Vagina (tissue), 2 donors: ENCODE data around the gene GPR151. TPM values are rescaled to one million over a fixed set of nuclear protein-coding genes. Genes with fewer than 3 reads are reported as not detected.
"Not testable (repeated sequence)": the region's sequence is repeated elsewhere in the genome, so short reads cannot be mapped to it uniquely, and the experiment has no call there.

Source experiments
- DNase-seq, 2 donors: peaks; one replicate each; pipeline ENCODE4 v3.0.0-alpha.2; 2017; ENCODE audit errors: extremely low spot score in 2 of 2
- H3K27ac ChIP-seq: fragments of 200-600 bp; sonication (generic); one replicate; pipeline ENCODE4 v1.5.1; 2019
- H3K27me3 ChIP-seq: fragments of 200-600 bp; sonication (generic); one replicate; pipeline ENCODE4 v1.5.1; 2019
- H3K36me3 ChIP-seq, 2 donors: fragments of 200-600 bp; sonication (generic); one replicate each; pipeline ENCODE4 v1.5.1; 2017 to 2019
- H3K4me1 ChIP-seq: fragments of 200-600 bp; sonication (generic); one replicate; pipeline ENCODE4 v1.5.1; 2019
- H3K4me3 ChIP-seq, 2 donors: fragments of 200-600 bp; sonication (generic); 1 replicate in 1 of 2; 2 replicates in 1 of 2; pipeline ENCODE4 v1.5.1; 2016 to 2019
- H3K9me3 ChIP-seq: fragments of 200-600 bp; sonication (generic); one replicate; pipeline ENCODE4 v1.5.1; 2019
- POLR2A ChIP-seq, 2 donors: fragments of 450-650 bp; IDR thresholded peaks; one replicate each; pipeline ENCODE4 v1.6.1; 2017; ENCODE audit warnings: antibody characterized with exemption in 2 of 2, mild to moderate bottlenecking in 2 of 2, moderate library complexity in 2 of 2
- POLR2AphosphoS5 ChIP-seq, 2 donors: sonication (generic); formaldehyde crosslinking; IDR thresholded peaks; one replicate each; pipeline ENCODE4 v1.9.0; 2017; ENCODE audit warnings: antibody characterized with exemption in 2 of 2, mild to moderate bottlenecking in 2 of 2, low read depth in 1 of 2; ENCODE audit not compliant: insufficient read depth in 1 of 2
- intact Hi-C: fragments of 100-400 bp; cut with DNase I; formaldehyde crosslinking; loops from one replicate; pipeline ENCODE4 v1.15.1; 2023
- total RNA-seq: library from RNA; depleted of rRNA; stranded (reverse); fragments of >200 nt; gene quantifications from one replicate; pipeline ENCODE4 v1.2.3, GENCODE V29; 2016
- TF ChIP-seq, protein P1 (sequence below), 3 experiments: fragments of 450-650 bp in 2 of 3; fragments of 200-600 bp in 1 of 3; sonication (generic) in 1 of 3; IDR thresholded peaks; one replicate each; pipeline ENCODE4 v1.5.1; 2017 to 2019; ENCODE audit warnings: antibody characterized with exemption in 3 of 3, mild to moderate bottlenecking in 2 of 3, moderate library complexity in 2 of 3

GPR151 gene
- total RNA-seq = not detected

DNA sequence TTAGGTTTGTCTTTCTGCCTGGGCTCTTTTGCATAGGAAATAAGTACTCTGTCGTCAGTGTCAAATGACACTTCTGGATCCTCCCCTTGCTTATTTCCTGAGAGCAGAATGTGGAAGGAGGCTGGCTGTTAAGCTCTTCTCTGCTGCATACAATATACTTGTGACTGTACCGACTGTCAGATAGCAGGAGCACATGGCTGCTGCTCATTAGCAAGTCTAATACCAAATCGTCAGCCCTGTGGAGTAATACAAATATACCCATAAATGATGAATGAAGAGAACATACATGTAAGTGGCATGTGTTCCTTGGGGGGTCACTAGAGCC lies at the start of gene GPR151:
Gene GPR151, minus strand, starts transcription at position 40 of the 325 bp plus-strand sequence. CDS start 77 bp downstream, outside the sequence.
- TF ChIP-seq, protein P1, sequence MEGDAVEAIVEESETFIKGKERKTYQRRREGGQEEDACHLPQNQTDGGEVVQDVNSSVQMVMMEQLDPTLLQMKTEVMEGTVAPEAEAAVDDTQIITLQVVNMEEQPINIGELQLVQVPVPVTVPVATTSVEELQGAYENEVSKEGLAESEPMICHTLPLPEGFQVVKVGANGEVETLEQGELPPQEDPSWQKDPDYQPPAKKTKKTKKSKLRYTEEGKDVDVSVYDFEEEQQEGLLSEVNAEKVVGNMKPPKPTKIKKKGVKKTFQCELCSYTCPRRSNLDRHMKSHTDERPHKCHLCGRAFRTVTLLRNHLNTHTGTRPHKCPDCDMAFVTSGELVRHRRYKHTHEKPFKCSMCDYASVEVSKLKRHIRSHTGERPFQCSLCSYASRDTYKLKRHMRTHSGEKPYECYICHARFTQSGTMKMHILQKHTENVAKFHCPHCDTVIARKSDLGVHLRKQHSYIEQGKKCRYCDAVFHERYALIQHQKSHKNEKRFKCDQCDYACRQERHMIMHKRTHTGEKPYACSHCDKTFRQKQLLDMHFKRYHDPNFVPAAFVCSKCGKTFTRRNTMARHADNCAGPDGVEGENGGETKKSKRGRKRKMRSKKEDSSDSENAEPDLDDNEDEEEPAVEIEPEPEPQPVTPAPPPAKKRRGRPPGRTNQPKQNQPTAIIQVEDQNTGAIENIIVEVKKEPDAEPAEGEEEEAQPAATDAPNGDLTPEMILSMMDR (IDR thresholded peaks at IDR 0.05) = no peak
- TF ChIP-seq POLR2AphosphoS5 (IDR thresholded peaks at IDR 0.05; ENCODE audit: insufficient read depth in 1 of 2, low read depth in 1 of 2) (no peak), POLR2A (IDR thresholded peaks at IDR 0.05) (no peak)
- intact Hi-C loops = no loop called here

DNA sequence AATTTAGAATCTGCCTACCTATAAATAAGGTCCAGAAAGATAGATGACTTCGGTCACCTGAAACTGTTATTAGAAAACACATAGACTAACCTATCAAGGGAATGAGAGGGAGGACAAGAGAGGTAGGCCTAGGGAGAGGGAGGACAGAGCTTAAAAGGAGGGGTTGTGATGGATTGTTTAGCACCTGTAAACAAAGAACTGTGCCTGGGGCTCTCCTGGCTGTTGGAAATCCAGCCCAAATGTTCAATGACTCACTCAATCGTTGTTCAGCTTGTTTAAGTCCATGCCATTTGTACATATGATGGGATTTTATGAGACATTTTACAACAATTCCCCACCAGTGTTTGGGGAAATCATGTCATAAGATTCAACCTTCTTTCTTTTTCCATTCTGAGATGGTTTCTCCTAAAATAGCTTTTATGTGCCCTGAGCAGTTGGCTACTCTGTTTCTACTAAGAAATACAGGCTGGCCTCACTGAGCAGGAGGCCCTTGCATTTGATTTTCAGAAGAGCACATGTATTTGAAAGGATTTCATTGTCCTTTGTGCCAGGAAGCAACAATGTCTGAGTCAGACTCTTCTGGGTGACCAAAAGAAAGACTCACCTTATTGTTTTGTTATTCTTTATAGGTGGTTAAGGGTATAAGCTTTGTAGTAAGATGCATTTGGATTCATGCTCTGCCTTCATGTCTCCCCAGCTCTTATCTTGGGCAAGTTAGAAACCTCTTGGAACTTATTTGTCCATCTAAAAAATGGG lies 48.2 kb upstream of the GPR151 start:
- H3K4me3 ChIP-seq = no peak overlapping the region
- peaks cover 10% of the 10 kb centered on the region for H3K4me1 ChIP-seq

More for the DNA sequence above, at the start of gene GPR151:
- Histone ChIP-seq H3K27ac (no peak within 1 kb of the TSS), H3K4me3 (no peak within 1 kb of the TSS), H3K4me1 (no peaks in the 10 kb centered on the region), H3K36me3 (peaks cover 0 to under 1% of the 10 kb centered on the region in 2 donors), H3K27me3 (no peaks in the 10 kb centered on the region), H3K9me3 (no peaks in the 10 kb centered on the region)
- no peak for DNase-seq

DNA sequence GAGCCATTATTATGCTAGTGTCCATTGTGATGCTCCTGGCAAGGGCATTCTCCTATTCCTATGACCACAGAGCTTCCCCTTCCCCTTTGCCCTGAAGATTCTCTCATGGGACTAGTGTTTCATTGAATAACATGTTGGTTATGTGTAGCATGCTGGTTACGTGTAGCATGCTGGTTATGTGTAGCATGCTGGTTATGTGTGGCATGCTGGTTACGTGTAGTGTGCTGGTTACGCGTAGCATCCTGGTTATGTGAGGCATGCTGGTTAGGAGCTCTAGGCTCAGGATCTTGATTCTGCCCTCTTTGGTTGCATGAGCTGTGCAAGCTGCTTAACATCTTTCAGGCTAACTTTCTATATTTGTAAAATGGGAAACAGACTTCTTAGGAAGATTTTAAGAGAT lies 46.5 kb upstream of the GPR151 start:
- no peaks in the 10 kb centered on the region for H3K9me3 ChIP-seq
- TF ChIP-seq POLR2A (IDR thresholded peaks at IDR 0.05) (no peak), POLR2AphosphoS5 (IDR thresholded peaks at IDR 0.05; ENCODE audit: insufficient read depth in 1 of 2, low read depth in 1 of 2) (no peak)
- TF ChIP-seq, protein P1 (IDR thresholded peaks at IDR 0.05) = no peak
- peaks cover 10% of the 10 kb centered on the region for H3K4me1 ChIP-seq
- H3K36me3 ChIP-seq = no peaks in the 10 kb centered on the region
- no peak for DNase-seq
- H3K4me3 ChIP-seq = no peak overlapping the region
- H3K27ac ChIP-seq = no peak overlapping the region
- intact Hi-C loops = no loop called here
- no peaks in the 10 kb centered on the region for H3K27me3 ChIP-seq

More for the DNA sequence above, 48.2 kb upstream of the GPR151 start:
- H3K9me3 ChIP-seq = no peaks in the 10 kb centered on the region
- no peak for DNase-seq
- H3K27ac ChIP-seq = no peak overlapping the region
- TF ChIP-seq, protein P1 (IDR thresholded peaks at IDR 0.05) = no peak
- no peak for TF ChIP-seq POLR2AphosphoS5 (IDR thresholded peaks at IDR 0.05; ENCODE audit: insufficient read depth in 1 of 2, low read depth in 1 of 2)
- no peak for TF ChIP-seq POLR2A (IDR thresholded peaks at IDR 0.05)
- no peaks in the 10 kb centered on the region for H3K27me3 ChIP-seq
- H3K36me3 ChIP-seq = no peaks in the 10 kb centered on the region
- intact Hi-C loops = no loop called here

DNA sequence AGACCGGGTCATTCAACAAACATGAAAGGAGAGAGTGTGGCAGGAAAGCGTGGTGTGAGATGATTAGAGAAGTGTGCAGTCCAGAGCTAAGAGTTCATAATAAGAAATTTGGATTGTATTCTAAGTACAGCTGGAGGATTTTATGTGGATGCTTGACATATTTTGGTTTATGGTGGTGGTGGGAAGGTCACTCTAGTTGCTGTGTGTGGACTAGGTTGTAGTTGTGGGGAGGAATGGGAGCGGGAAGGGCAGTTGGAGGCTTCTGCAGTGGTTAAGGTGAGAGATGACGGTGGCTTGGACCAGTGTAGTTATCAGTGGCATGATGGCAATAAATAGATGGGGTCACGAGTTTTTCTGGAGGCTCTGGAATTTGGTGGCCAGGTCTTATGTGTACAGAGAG lies 45.7 kb upstream of the GPR151 start:
- H3K27ac ChIP-seq = no peak overlapping the region
- no peak for DNase-seq
- H3K36me3 ChIP-seq = no peaks in the 10 kb centered on the region
- H3K4me3 ChIP-seq = no peak overlapping the region
- intact Hi-C loops = no loop called here
- no peaks in the 10 kb centered on the region for H3K27me3 ChIP-seq
- peaks cover 10% of the 10 kb centered on the region for H3K4me1 ChIP-seq
- TF ChIP-seq POLR2A (IDR thresholded peaks at IDR 0.05) = no peak
- no peak for TF ChIP-seq POLR2AphosphoS5 (IDR thresholded peaks at IDR 0.05; ENCODE audit: insufficient read depth in 1 of 2, low read depth in 1 of 2)
- TF ChIP-seq, protein P1 (IDR thresholded peaks at IDR 0.05) = no peak
- H3K9me3 ChIP-seq = no peaks in the 10 kb centered on the region

DNA sequence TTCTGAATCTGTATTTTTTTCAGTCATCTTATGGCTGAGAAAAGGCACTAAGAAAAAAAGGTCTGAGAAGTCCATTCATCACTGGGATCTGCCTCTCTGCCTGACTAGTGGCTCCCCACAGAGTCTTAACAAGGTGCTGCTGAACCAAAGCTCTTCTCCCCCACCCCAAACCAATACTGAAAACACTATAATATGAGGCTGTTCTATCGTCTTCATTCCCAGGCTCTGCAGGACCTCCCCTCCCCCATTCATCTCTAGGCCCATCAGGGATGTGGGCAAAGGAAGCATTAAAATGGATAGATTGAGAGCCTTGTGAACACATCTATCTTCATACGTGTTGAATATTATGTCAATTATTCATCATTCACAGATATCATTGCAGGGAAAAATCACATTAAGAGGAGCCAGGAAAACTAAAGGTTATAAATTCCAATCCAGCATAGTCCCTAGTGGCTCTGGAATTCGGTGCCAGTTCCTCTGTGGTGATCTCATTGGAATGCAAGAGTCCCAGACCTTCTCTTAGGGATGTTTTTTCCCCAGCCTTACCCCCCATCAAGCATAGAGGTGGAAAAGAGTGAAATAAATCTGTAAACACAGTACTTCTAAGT lies 44.3 kb upstream of the GPR151 start:
- no peaks in the 10 kb centered on the region for H3K9me3 ChIP-seq
- H3K36me3 ChIP-seq = no peaks in the 10 kb centered on the region
- H3K4me1 ChIP-seq = peaks cover 4% of the 10 kb centered on the region
- DNase-seq = no peak
- no peak overlapping the region for H3K27ac ChIP-seq
- H3K27me3 ChIP-seq = no peaks in the 10 kb centered on the region
- intact Hi-C loops = no loop called here
- H3K4me3 ChIP-seq = no peak overlapping the region
- TF ChIP-seq POLR2AphosphoS5 (IDR thresholded peaks at IDR 0.05; ENCODE audit: insufficient read depth in 1 of 2, low read depth in 1 of 2) = no peak
- TF ChIP-seq, protein P1 (IDR thresholded peaks at IDR 0.05) = no peak

DNA sequence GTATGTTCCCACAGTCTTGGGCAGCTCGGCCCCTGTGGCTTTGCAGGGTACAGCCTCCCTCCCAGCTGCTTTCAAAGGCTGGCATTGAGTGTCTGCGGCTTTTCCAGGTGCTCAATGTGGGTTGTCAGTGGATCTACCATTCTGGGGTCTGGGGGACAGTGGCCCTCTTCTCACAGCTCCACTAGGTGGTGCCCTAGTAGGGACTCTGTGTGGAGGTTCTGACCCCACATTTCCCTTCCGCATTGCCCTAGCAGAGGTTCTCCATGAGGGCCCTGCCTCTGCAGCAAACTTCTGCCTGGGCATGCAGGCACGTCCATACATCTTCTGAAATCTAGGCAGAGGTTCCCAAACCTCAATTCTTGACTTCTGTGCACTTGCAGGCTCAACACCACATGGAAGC lies 40.9 kb upstream of the GPR151 start:
- H3K9me3 ChIP-seq, H3K4me3 ChIP-seq, H3K27ac ChIP-seq, H3K27me3 ChIP-seq, H3K4me1 ChIP-seq, intact Hi-C loops, H3K36me3 ChIP-seq, DNase-seq: not testable (repeated sequence)
